Testis (tissue), 3 donors: ENCODE results near the gene ZNF121. TPM values are rescaled to one million over a fixed set of nuclear protein-coding genes. Genes with fewer than 3 reads are reported as not detected.

Experiments
- DNase-seq: peaks from one replicate; pipeline ENCODE4 v3.0.0-alpha.2; 2019
- H3K27ac ChIP-seq, 2 donors: fragments of 200-600 bp; sonication (generic); one replicate each; pipeline ENCODE4 v1.5.1; 2019
- H3K27me3 ChIP-seq: fragments of 200-600 bp; sonication (generic); one replicate; pipeline ENCODE4 v1.5.1; 2019
- H3K36me3 ChIP-seq: fragments of 200-600 bp; sonication (generic); one replicate; pipeline ENCODE4 v1.5.1; 2017; ENCODE audit warnings: low read depth; ENCODE audit errors: missing control alignments
- H3K4me1 ChIP-seq: fragments of 200-600 bp; sonication (generic); one replicate; pipeline ENCODE4 v1.5.1; 2019
- H3K4me3 ChIP-seq, 2 donors: fragments of 200-600 bp; sonication (generic); one replicate each; pipeline ENCODE4 v1.5.1; 2017 to 2019
- H3K9me3 ChIP-seq: fragments of 200-600 bp; sonication (generic); one replicate; pipeline ENCODE4 v1.5.1; 2017
- POLR2A ChIP-seq: fragments of 450-650 bp; IDR thresholded peaks from one replicate; pipeline ENCODE4 v1.6.1; 2017; ENCODE audit warnings: antibody characterized with exemption, mild to moderate bottlenecking, moderate library complexity
- WGBS, 2 donors: methylation state at CpG; one replicate each; pipeline ENCODE4 v1.1.5; 2018; 5-methylcytosine and 5-hydroxymethylcytosine counted together
- intact Hi-C: fragments of 100-400 bp; cut with DNase I; formaldehyde crosslinking; loops from one replicate; pipeline ENCODE4 v1.15.1; 2023; ENCODE audit warnings: low total_unique reads
- polyA plus RNA-seq: library from polyadenylated mRNA; stranded (reverse); fragments of 350-450 nt; fragmentation: Illumina TruSeq; extraction: RNeasy Lipid Tissue Mini Kit (QIAGEN cat#74804); gene quantifications from one replicate; pipeline ENCODE4 v1.2.3, GENCODE V29; 2014; ENCODE audit warnings: low read depth, low replicate concordance; ENCODE audit not compliant: insufficient read depth
- total RNA-seq, 2 donors: library from RNA; depleted of rRNA; stranded (reverse); fragments of >200 nt; gene quantifications; one replicate each; pipeline ENCODE4 v1.2.3, GENCODE V29; 2016
- TF ChIP-seq, protein P1 (sequence below), 3 experiments: fragments of 450-650 bp in 2 of 3; fragments of 200-600 bp in 1 of 3; sonication (generic) in 1 of 3; IDR thresholded peaks; one replicate each; pipeline ENCODE4 v1.5.1; 2016 to 2019; ENCODE audit warnings: antibody characterized with exemption in 3 of 3, mild to moderate bottlenecking in 2 of 3, moderate library complexity in 1 of 3

The ZNF121 gene
- total and polyA plus RNA-seq, 3 donors from 2014 or later, result 4.1 to 26.4 (median 20.8) TPM

DNA sequence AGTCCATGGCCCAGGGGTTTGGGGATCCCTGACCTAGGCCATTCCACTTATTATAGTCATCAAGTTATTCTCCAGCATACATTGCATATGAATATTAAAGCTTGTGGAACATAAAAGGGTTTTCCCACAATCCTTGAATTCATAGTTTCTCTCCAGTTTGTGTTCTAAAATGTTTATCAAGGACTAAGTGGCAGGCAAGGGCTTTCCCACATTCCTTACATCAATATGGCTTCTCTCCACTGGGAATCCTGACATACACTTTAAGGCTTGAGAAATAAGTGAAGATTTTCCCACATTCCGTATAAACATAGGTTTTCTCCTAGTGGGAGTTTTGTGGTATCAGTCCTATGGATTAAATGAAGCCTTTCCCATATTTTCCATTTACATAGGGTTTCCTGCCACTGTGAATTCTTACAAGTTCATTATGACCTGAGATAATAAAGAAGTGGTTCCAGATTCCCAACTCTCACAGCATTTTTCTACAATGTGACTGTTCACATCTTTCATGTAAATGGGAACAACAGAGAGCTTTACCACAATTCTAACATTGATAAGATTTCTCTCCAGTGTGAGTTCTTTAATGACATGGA lies 60.3 kb downstream of the ZNF121 start:
- H3K27ac ChIP-seq, result no peak overlapping the region
- H3K4me1 ChIP-seq, result no peaks in the 10 kb centered on the region
- no peak for DNase-seq
- H3K27me3 ChIP-seq, result no peaks in the 10 kb centered on the region
- no peaks in the 10 kb centered on the region for H3K36me3 ChIP-seq
- TF ChIP-seq, protein P1, sequence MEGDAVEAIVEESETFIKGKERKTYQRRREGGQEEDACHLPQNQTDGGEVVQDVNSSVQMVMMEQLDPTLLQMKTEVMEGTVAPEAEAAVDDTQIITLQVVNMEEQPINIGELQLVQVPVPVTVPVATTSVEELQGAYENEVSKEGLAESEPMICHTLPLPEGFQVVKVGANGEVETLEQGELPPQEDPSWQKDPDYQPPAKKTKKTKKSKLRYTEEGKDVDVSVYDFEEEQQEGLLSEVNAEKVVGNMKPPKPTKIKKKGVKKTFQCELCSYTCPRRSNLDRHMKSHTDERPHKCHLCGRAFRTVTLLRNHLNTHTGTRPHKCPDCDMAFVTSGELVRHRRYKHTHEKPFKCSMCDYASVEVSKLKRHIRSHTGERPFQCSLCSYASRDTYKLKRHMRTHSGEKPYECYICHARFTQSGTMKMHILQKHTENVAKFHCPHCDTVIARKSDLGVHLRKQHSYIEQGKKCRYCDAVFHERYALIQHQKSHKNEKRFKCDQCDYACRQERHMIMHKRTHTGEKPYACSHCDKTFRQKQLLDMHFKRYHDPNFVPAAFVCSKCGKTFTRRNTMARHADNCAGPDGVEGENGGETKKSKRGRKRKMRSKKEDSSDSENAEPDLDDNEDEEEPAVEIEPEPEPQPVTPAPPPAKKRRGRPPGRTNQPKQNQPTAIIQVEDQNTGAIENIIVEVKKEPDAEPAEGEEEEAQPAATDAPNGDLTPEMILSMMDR (IDR thresholded peaks at IDR 0.05), result no peak
- no peak for TF ChIP-seq POLR2A
- no peaks in the 10 kb centered on the region for H3K9me3 ChIP-seq
- intact Hi-C loops, result no loop called here
- no peak overlapping the region for H3K4me3 ChIP-seq
- WGBS, 2 donors, result 88 to 95% methylated on average over 1 of the region's 1 CpG

Other genes with a start within 250 kb of the ZNF121 start
- 10 to 100 TPM; 11.9 to 20.7 TPM for gene ZNF177, start 221.5 kb downstream of the ZNF121 start, total RNA-seq
- gene ZNF177, start 221.5 kb downstream of the ZNF121 start, polyA plus RNA-seq, result 16.5 TPM
- 10 to 100 TPM; 26.5 to 43.3 TPM for gene ZNF266, start 148.9 kb downstream of the ZNF121 start, total RNA-seq
- 18.5 TPM for gene ZNF266, start 148.9 kb downstream of the ZNF121 start, polyA plus RNA-seq
- 10 to 100 TPM; 13.1 to 15.4 TPM for gene ZNF560, start 85.9 kb downstream of the ZNF121 start, total RNA-seq
- gene ZNF560, start 85.9 kb downstream of the ZNF121 start, polyA plus RNA-seq, result 8.0 TPM
- 10 to 100 TPM; 13.8 to 13.9 TPM for gene ZNF426, start 45.9 kb downstream of the ZNF121 start, total RNA-seq
- gene ZNF426, start 45.9 kb downstream of the ZNF121 start, polyA plus RNA-seq, result 5.7 TPM
- 10 to 100 TPM; 19.3 to 37.7 TPM for gene ZNF561, start 36.7 kb upstream of the ZNF121 start, total RNA-seq
- gene ZNF561, start 36.7 kb upstream of the ZNF121 start, polyA plus RNA-seq, result 16.9 TPM
- gene ZNF562, start 90.6 kb upstream of the ZNF121 start, total RNA-seq, result 10 to 100 TPM; 16.9 to 17.4 TPM
- gene ZNF562, start 90.6 kb upstream of the ZNF121 start, polyA plus RNA-seq, result 7.4 TPM
- gene ZNF846, start 184.2 kb upstream of the ZNF121 start, total RNA-seq, result 10 to 100 TPM; 48.1 to 50.5 TPM
- 63.3 TPM for gene ZNF846, start 184.2 kb upstream of the ZNF121 start, polyA plus RNA-seq
- gene FBXL12, start 234.6 kb upstream of the ZNF121 start, total RNA-seq, result 10 to 100 TPM; 38.7 to 42.6 TPM
- 24.7 TPM for gene FBXL12, start 234.6 kb upstream of the ZNF121 start, polyA plus RNA-seq
- 100 to 1,000 TPM; 418 to 540 TPM for gene UBL5, start 243.4 kb upstream of the ZNF121 start, total RNA-seq
- gene UBL5, start 243.4 kb upstream of the ZNF121 start, polyA plus RNA-seq, result 491 TPM